MCF 10A (cell line): ENCODE measurements around the gene SNAP25. TPM values are rescaled to one million over a fixed set of nuclear protein-coding genes. Genes with fewer than 3 reads are reported as not detected.

Experiments used
- BruUV-seq: library from RNA; stranded (reverse); fragments of 400-500 nt; replicated peaks from 2 replicates; lab custom pipeline; 2021; lab: Mats Ljungman, UMichigan
- CTCF ChIA-PET: fragments of 300-600 bp; sonication (Branson Sonifier 250); formaldehyde crosslinking; extraction: SDS; loops from one replicate; lab custom pipeline; 2021; ENCODE audit warnings: antibody characterized with exemption, inconsistent platforms; lab: Yijun Ruan, JAX
- POLR2A ChIA-PET: fragments of 300-600, 350-650 bp; sonication (Branson Sonifier 250); formaldehyde crosslinking; extraction: SDS; loops from one replicate; lab custom pipeline; 2020; ENCODE audit warnings: antibody characterized with exemption, inconsistent platforms; lab: Yijun Ruan, JAX
- DNase-seq: peaks from one replicate; pipeline ENCODE4 v3.0.0-alpha.2; 2018; ENCODE audit not compliant: unreplicated experiment
- H3K27ac Mint-ChIP-seq: one replicate; pipeline ENCODE4 v1.8.0; 2022; ENCODE audit warnings: mild to moderate bottlenecking, low read depth, mixed read lengths; ENCODE audit not compliant: unreplicated experiment
- H3K27me3 Mint-ChIP-seq: one replicate; pipeline ENCODE4 v1.8.0; 2022; ENCODE audit warnings: mixed read lengths; ENCODE audit not compliant: insufficient read depth, unreplicated experiment
- H3K36me3 Mint-ChIP-seq: one replicate; pipeline ENCODE4 v1.8.0; 2022; ENCODE audit warnings: mild to moderate bottlenecking, moderate library complexity, mixed read lengths; ENCODE audit not compliant: insufficient read depth, unreplicated experiment
- H3K4me1 Mint-ChIP-seq: one replicate; pipeline ENCODE4 v1.8.0; 2022; ENCODE audit warnings: mixed read lengths; ENCODE audit not compliant: insufficient read depth, unreplicated experiment
- H3K4me3 Mint-ChIP-seq: one replicate; pipeline ENCODE4 v1.8.0; 2022; ENCODE audit warnings: mild to moderate bottlenecking, moderate library complexity, mixed read lengths; ENCODE audit not compliant: unreplicated experiment
- H3K9me3 Mint-ChIP-seq: one replicate; pipeline ENCODE4 v1.8.0; 2022; ENCODE audit warnings: mixed read lengths; ENCODE audit not compliant: unreplicated experiment
- intact Hi-C: fragments of 100-400 bp; cut with micrococcal nuclease; formaldehyde crosslinking; loops from 2 replicates; pipeline ENCODE4 v1.14.1; 2022
- total RNA-seq: library from RNA; stranded (reverse); gene quantifications from 2 replicates; pipeline ENCODE4 v1.2.3, GENCODE V29; 2022
- TF ChIP-seq, protein P1 (sequence below): fragments of 200-600 bp; IDR thresholded peaks from one replicate; pipeline ENCODE4 v1.8.0; 2022; ENCODE audit warnings: antibody characterized with exemption, mild to moderate bottlenecking; ENCODE audit not compliant: unreplicated experiment

The SNAP25 gene
- total RNA-seq, 1 experiment from 2014 or later = not detected

DNA sequence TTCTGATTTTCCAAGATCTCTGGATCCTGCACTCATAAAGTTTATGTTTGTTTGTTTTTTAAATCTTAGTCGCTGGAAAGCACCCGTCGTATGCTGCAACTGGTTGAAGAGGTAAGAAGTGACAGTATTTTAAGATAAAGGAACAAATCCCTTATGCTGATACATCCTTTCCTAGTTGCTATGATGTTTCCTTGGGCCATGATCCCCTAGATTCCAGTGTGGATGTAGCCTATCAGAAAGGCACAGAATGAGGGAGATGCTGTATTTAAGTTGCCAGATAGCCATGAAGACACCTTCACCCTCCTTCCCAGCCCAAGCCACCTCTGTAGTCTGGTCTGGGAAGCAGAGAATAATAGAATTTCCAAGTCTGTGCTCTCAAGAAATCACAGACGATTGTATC lies 59.0 kb downstream of the SNAP25 start:
- no peak overlapping the region for H3K27ac Mint-ChIP-seq
- no peak overlapping the region for H3K4me3 Mint-ChIP-seq
- peaks cover 13% of the 10 kb centered on the region for H3K4me1 Mint-ChIP-seq
- no TSS peak for BruUV-seq
- TF ChIP-seq, protein P1, sequence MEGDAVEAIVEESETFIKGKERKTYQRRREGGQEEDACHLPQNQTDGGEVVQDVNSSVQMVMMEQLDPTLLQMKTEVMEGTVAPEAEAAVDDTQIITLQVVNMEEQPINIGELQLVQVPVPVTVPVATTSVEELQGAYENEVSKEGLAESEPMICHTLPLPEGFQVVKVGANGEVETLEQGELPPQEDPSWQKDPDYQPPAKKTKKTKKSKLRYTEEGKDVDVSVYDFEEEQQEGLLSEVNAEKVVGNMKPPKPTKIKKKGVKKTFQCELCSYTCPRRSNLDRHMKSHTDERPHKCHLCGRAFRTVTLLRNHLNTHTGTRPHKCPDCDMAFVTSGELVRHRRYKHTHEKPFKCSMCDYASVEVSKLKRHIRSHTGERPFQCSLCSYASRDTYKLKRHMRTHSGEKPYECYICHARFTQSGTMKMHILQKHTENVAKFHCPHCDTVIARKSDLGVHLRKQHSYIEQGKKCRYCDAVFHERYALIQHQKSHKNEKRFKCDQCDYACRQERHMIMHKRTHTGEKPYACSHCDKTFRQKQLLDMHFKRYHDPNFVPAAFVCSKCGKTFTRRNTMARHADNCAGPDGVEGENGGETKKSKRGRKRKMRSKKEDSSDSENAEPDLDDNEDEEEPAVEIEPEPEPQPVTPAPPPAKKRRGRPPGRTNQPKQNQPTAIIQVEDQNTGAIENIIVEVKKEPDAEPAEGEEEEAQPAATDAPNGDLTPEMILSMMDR = no peak
- H3K36me3 Mint-ChIP-seq = no peaks in the 10 kb centered on the region
- no peaks in the 10 kb centered on the region for H3K27me3 Mint-ChIP-seq
- no peaks in the 10 kb centered on the region for H3K9me3 Mint-ChIP-seq
- intact Hi-C loops = no loop called here
- ChIA-PET POLR2A (no interaction called here), CTCF (no interaction called here)
- DNase-seq = no peak

DNA sequence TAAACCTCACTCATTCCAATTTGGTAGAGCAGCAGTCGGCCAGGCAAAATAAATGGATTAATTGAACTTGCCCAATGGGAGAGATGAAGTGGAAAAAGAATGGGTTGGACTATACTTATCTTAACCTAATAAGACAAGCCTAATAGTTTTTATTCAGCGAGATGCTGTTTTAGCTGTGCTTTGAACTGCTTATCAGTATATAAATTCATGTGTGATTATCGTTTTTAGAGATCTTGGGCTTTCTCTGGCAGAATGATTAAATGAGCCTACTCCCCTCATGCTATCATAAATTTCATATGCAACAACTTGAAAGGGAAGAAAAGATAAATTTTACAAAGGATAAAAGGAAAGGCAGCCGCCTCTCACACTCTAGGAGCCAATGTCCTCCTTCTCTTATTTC lies 59.8 kb downstream of the SNAP25 start:
- DNase-seq = no peak
- no TSS peak for BruUV-seq
- Mint-ChIP-seq H3K27me3 (no peaks in the 10 kb centered on the region), H3K9me3 (no peaks in the 10 kb centered on the region), H3K27ac (no peak overlapping the region), H3K4me1 (peaks cover 13% of the 10 kb centered on the region), H3K36me3 (no peaks in the 10 kb centered on the region), H3K4me3 (no peak overlapping the region)
- intact Hi-C loops = no loop called here
- CTCF ChIA-PET = no interaction called here
- POLR2A ChIA-PET = no interaction called here
- TF ChIP-seq, protein P1 = no peak

DNA sequence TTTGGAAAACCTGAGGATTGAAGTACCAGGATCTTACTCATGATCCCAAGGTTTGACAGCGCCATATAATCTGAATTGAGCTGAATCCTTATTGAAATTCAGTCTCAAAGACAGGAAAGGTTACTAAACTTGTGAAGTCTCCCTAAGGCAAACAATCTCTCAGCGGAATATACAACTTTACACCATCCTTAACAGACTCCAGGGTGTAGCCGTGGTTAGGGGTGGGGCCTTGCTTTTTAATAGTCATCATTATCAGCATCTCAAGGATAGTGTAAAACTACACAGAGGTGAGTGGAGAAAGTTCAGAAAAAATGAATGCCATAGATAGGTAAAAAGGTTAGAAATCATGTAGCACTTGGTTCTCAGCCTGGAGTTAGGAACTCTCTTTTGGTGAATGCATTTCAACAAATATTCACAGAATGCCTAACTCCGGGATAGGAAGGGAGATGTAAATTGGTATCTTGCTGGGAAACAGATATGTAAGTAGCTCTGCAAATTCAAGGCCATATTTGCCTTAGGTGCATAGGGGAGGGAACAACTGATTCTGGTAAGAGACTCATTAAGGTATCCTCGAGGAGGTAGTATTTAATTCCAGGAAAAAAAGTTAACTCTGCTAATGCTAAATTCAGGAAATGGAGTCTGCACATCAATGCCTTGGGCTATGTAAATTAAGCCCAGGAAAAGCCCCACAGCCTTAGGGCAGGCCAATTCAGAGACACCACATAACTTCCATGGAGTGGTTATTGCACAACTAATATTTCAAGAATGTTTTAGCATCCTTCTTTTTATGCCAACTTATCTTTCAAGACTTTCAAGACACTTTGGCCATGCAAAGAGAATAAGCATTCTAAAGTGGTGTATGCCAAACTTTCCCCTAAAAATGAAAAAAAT lies 61.6 kb downstream of the SNAP25 start:
- CTCF ChIA-PET = interaction anchor here (0.6 to 1.2 kb wide), 4 partner anchors 52 to 872 kb away, joined by 3 read pairs; no protein-coding TSS in a partner anchor
- intact Hi-C loops = no loop called here
- Mint-ChIP-seq H3K27ac (no peak overlapping the region), H3K9me3 (no peaks in the 10 kb centered on the region), H3K4me1 (peaks cover 13% of the 10 kb centered on the region), H3K4me3 (no peak overlapping the region), H3K27me3 (no peaks in the 10 kb centered on the region), H3K36me3 (no peaks in the 10 kb centered on the region)
- POLR2A ChIA-PET = no interaction called here
- TF ChIP-seq, protein P1 = no peak
- no TSS peak for BruUV-seq
- DNase-seq = no peak

DNA sequence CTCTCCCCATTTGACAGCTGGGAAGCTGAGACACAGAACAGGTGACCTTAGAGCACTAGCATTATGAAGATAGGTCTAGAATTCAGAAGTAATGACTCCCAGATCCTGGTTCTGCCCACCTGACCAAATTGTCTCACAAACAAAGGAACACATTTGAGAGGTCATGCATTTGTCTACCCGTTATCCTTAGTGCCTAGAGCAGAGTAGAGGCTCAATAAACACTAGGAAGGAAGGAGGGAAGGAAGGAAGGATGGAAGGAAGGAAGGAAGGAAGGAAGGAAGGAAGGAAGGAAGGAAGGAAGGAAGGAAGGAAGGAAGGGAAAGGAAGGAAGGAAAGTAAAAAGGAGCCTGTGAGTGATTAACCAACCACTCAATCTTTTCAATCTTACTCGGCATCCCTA lies 63.3 kb downstream of the SNAP25 start:
- Mint-ChIP-seq H3K4me1 (peaks cover 13% of the 10 kb centered on the region), H3K9me3 (no peaks in the 10 kb centered on the region), H3K36me3 (no peaks in the 10 kb centered on the region), H3K27me3 (no peaks in the 10 kb centered on the region), H3K27ac (no peak overlapping the region), H3K4me3 (no peak overlapping the region)
- DNase-seq = no peak
- POLR2A ChIA-PET = interaction anchor here (1.4 kb wide), 1 partner anchor 14 kb away, joined by 3 read pairs; no protein-coding TSS in a partner anchor
- TF ChIP-seq, protein P1 = no peak
- BruUV-seq = no TSS peak
- CTCF ChIA-PET = interaction anchor here (0.5 to 1.2 kb wide), 5 partner anchors 84 to 304 kb away, joined by 3 read pairs; no protein-coding TSS in a partner anchor
- intact Hi-C loops = no loop called here
